ENCODE results near the gene FPR1. TPM values are rescaled to one million over a fixed set of nuclear protein-coding genes. Genes with fewer than 3 reads are reported as not detected.

The FPR1 gene, protein sequence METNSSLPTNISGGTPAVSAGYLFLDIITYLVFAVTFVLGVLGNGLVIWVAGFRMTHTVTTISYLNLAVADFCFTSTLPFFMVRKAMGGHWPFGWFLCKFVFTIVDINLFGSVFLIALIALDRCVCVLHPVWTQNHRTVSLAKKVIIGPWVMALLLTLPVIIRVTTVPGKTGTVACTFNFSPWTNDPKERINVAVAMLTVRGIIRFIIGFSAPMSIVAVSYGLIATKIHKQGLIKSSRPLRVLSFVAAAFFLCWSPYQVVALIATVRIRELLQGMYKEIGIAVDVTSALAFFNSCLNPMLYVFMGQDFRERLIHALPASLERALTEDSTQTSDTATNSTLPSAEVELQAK
- 1 to 10 TPM in 1 of 2 donors, under 1 TPM in 1; 0.67 to 1.3 TPM for total RNA-seq
- long read RNA-seq: 0 reads

GRCh38 chr19:51751655-51752054 lies at the start of gene FPR1:
Gene FPR1, minus strand, starts transcription at chr19:51751878. Its CDS starts 4,884 bp downstream, at chr19:51746994.
- intact Hi-C loops (cut with DNase I, micrococcal nuclease): no loop called here
- no peak for DNase-seq
- no peak for ATAC-seq

DNA sequence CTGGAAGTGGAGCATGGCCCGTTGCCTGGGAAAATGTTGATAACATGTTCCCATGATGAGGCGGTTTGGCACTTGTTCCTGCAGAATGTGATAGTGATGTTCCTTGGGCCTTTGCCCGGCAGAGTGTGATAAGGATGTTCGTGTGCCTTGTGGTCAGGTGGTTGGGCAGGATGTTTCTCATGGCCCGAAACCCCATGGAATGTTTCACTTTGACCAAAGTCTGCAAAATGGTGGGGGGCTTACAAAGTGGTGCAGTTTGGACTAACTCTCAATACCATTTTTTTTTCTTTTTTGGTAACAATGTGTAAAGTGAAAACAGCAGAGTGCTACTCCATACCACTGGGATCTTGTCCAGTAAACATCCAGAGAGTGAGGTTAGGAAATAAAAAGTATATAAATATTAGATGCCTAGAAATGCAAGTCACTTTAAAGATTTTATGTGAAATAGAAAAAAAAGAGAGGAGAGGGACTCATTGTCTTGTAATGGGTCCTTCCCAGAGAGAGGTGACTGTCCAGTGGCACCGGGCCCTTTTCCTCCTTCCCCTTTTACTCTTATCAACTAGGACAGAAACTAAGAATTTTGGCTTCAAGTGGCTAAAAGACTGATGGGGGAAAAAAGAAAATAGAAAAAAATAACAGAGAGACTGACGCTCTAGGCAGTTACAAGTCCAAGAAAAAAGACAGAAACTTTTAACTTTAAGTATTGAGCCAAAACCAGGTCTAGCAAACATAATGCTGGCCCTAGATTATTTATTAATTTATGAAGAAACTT lies 49.0 kb upstream of the FPR1 start:
- no peak for ATAC-seq
- intact Hi-C loops (cut with DNase I, micrococcal nuclease): no loop called here
- DNase-seq: no peak

GRCh38 chr19:51799774-51800472 lies 48.2 kb upstream of the FPR1 start:
- intact Hi-C loops (cut with DNase I, micrococcal nuclease): no loop called here
- DNase-seq: no peak
- ATAC-seq: no peak

DNA sequence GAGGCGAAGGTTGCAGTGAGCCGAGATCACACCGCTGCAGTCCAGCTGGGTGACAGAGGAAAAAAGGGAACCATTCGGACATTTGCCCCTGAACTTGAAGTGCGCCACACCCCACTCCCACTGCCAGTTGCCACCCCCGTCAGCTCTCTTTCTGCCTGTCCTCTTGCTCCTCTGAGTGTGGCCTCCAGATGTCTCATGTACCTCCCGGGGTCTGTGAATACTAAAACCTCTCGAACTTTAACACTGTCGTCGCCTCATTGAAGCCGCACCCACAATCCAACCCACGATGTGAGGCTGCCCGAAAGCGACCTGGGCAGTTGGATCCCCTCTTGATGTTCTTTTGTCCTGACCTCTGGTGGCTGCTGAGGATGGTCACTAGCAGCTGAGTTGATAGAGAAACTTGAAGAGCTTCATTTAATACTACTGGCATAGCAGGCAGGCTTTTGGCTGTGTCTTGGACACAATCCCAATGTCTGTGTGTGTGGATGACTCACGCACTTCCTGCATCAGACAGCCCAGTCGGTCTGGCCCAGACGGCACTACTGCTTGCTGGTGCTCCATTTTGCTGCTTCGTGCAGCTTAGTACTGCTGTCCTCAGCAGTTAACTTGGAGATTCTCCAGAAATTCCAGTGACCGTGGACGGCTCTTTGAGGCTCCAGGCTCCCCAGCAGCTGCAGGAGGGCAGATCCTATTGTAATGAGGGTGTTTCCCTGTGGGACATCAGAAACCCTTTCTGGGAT lies 47.5 kb upstream of the FPR1 start:
- intact Hi-C loops (cut with DNase I, micrococcal nuclease): no loop called here
- ATAC-seq (no peak), DNase-seq (peak; percentile 42 to 74)

DNA sequence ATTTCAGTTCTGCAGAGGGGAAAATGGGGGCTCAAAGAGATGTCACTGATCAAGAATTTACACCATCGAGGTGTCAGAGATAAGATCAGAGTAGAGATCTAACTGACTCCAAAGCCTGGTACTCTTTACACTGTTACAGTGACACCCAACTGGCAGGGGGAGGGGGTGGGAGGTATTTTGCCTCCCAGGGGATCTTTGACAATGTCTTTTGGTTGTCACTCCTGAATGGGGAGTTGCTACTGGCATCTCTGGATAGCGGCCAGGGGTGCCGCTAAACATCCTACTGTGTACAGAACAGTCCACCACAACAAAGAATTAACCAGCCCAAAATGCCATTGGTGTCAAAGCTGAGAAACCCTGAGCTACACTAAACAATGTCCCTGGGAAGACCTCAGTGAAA lies 46.4 kb upstream of the FPR1 start:
- DNase-seq (no peak), ATAC-seq (no peak)
- intact Hi-C loops (cut with DNase I, micrococcal nuclease): no loop called here

GRCh38 chr19:51797480-51797879 lies 45.8 kb upstream of the FPR1 start:
- DNase-seq (no peak), ATAC-seq (no peak)
- intact Hi-C loops (cut with DNase I, micrococcal nuclease): no loop called here

GRCh38 chr19:51796195-51796679 lies 44.6 kb upstream of the FPR1 start:
- intact Hi-C loops (cut with DNase I, micrococcal nuclease): no loop called here
- no peak for ATAC-seq
- peak; percentile 20 to 33 for DNase-seq

DNA sequence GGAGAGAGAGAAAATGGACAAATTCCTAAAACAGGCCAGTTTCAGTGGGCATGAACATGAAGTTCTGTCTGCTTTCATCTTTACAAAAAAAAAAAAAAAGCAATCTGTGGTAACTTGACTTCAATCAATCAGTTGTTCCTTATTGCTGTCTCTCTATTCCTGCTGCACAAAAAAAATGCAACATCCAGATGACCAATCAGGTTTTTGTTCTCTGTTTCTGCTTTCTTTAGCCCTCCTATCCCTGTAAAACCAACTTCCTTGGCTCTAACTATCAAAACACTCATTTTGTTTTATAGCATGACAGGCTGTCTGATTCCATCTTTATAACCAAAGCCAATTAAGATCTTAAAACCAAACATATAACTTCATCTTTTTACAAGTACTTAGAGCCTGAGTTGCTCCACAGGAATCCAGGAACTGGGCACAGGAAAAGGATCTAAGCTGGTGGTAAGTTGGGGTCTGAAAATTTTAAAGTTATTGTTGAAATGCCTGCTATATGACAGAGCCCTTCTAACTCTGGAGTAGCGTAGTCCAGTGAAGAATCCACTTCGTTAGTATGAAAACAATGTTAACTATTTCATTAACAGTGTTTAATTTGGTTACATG lies 43.3 kb upstream of the FPR1 start, which contains the start of gene FPR3:
Gene FPR3 (plus strand): TSS at position 273 of the 606 bp plus-strand sequence. CDS start 28,592 bp downstream, outside the sequence.
- no peak for DNase-seq
- no peak for ATAC-seq
- intact Hi-C loops (cut with DNase I, micrococcal nuclease): no loop called here

DNA sequence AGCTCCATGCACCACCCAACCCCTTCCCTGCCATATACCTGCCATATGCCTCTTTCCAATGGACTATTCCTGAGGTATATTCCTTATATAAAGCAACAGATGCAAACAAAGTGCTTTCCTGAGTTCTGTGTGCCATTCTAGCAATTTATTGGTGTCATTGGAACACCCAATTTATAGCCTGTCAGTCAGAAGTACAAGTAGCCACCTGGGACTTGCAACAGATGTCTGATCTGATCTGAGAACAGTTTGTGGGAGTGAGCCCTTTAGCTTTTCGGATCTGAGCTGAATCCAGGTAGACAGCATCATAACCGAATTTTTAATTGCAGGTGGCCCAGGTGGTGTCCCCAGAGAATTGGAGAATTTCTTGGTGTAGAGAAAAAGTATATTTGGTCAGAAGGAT lies 42.3 kb upstream of the FPR1 start:
- no peak for DNase-seq
- intact Hi-C loops (cut with DNase I, micrococcal nuclease): no loop called here
- no peak for ATAC-seq

- ATAC-seq (no peak), DNase-seq (no peak)
- intact Hi-C loops (cut with DNase I, micrococcal nuclease): no loop called here
Observed at GRCh38 chr19:51792932-51793331, 41.3 kb upstream of the FPR1 start.

- ATAC-seq: no peak
- DNase-seq: no peak
- intact Hi-C loops (cut with DNase I, micrococcal nuclease): no loop called here
Observed at GRCh38 chr19:51789061-51789795, 37.5 kb upstream of the FPR1 start.

- intact Hi-C loops (cut with DNase I, micrococcal nuclease): no loop called here
- DNase-seq: no peak
- ATAC-seq: no peak
Observed at GRCh38 chr19:51788029-51788428, 36.4 kb upstream of the FPR1 start.

DNA sequence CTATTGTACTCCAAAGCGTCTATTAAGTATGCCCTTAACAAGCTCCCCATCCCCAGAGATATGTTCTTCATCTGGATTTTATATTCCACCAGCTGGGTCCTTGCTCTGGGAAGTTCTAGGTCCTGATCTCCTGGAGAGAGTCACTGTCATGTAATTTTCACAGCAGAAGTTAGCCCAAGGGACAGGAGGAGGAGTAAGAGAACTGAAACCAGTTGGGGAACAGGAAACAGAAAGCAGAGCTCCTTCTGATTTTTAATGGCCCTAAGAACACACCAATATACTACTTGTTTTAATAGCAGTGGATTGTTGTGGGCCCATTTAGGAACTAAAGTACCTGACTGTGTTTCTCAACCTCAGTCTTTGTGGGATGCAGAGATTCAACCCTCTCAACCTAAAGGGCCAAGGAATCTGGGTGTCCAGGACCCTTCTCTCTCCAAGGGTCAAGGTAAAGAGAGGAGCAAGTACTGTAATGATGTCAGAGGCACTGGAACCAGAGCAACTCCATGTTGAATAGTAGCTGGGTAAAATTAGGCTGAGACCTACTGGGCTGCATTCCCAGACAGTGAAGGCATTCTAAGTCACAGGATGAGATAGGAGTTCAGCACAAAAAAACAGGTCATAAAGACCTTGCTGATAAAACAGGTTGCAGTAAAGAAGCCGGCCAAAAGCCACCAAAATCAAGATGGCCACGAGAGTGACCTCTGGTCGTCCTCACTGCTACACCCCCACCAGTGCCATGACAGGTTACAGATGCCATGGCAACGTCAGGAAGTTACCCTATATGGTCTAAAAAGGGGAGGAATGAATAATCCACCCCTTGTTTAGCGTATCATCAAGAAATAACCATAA lies 35.2 kb upstream of the FPR1 start:
- no peak for ATAC-seq
- intact Hi-C loops (cut with DNase I, micrococcal nuclease): no loop called here
- no peak for DNase-seq

GRCh38 chr19:51784922-51785690 lies 33.4 kb upstream of the FPR1 start:
- ATAC-seq (peak; percentile 17), DNase-seq (peak; percentile 27 to 58)
- intact Hi-C loops (cut with DNase I, micrococcal nuclease): no loop called here

- DNase-seq: no peak
- intact Hi-C loops (cut with DNase I, micrococcal nuclease): no loop called here
- ATAC-seq: no peak
Observed at GRCh38 chr19:51784109-51784785, 32.6 kb upstream of the FPR1 start.

DNA sequence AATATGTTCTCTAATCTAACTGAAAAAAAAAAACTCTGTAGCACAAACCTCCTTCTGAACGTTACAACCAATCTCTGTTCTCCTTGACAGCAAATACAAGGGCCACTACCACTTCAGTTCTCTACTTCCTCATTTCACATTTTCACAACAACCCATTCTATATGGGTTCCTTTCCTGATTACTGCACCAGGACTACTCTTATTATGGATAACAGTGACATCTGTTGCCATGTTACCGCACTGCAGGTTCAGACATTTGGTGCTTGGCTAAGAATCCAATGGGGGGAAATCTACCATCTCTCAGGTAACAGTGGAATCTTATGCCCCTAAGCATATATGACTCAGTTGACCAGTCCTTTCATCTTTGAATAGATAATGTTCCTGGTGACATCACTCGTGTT lies 31.7 kb upstream of the FPR1 start:
- DNase-seq (no peak), ATAC-seq (no peak)
- intact Hi-C loops (cut with DNase I, micrococcal nuclease): no loop called here
